Neural cell (in vitro differentiated cells): ENCODE results near the gene RALB. TPM values are rescaled to one million over a fixed set of nuclear protein-coding genes. Genes with fewer than 3 reads are reported as not detected.

ENCODE experiments used
- H2AFZ ChIP-seq: fragments of 200-600, 300-800 bp; sonication (generic), shearing (Covaris generic); 2 replicates; pipeline ENCODE4 v1.6.0; 2014; ENCODE audit warnings: low read depth, mild to moderate bottlenecking, antibody characterized with exemption, low read length, moderate library complexity
- H3F3A ChIP-seq: fragments of 200-600 bp; shearing (Covaris generic); 2 replicates; pipeline ENCODE4 v1.6.1; 2016; ENCODE audit warnings: mild to moderate bottlenecking, moderate library complexity, mixed read lengths, antibody characterized with exemption, low read length; ENCODE audit not compliant: insufficient read depth, poor library complexity, severe bottlenecking
- H3K27ac ChIP-seq: fragments of 200-600, 300-800 bp; sonication (generic), shearing (Covaris generic); 2 replicates; pipeline ENCODE4 v1.5.1; 2014; ENCODE audit warnings: mild to moderate bottlenecking, low read length, moderate library complexity
- H3K27me3 ChIP-seq: fragments of 300-800, 200-600 bp; sonication (generic), shearing (Covaris generic); 2 replicates; pipeline ENCODE4 v1.6.0; 2014; ENCODE audit warnings: mild to moderate bottlenecking, low read depth, low read length, moderate library complexity; ENCODE audit not compliant: insufficient read depth
- H3K36me3 ChIP-seq: fragments of 300-800, 200-600 bp; sonication (generic), shearing (Covaris generic); 2 replicates; pipeline ENCODE4 v1.5.1; 2014; ENCODE audit warnings: mild to moderate bottlenecking, antibody characterized with exemption, low read length, moderate library complexity; ENCODE audit not compliant: insufficient read depth
- H3K4me2 ChIP-seq: fragments of 300-800, 200-600 bp; sonication (generic), shearing (Covaris generic); 2 replicates; pipeline ENCODE4 v1.6.0; 2014; ENCODE audit warnings: mild to moderate bottlenecking, low read length
- H3K4me3 ChIP-seq: fragments of 300-800, 200-600 bp; sonication (generic), shearing (Covaris generic); 2 replicates; pipeline ENCODE4 v1.5.1; 2014; ENCODE audit warnings: mild to moderate bottlenecking, low read length, moderate library complexity
- H3K79me2 ChIP-seq: fragments of 200-600 bp; shearing (Covaris generic); replicated peaks from 2 replicates; pipeline ENCODE4 v1.6.0; 2014; ENCODE audit warnings: mild to moderate bottlenecking, low read length, moderate library complexity; ENCODE audit not compliant: insufficient read depth
- H3K9ac ChIP-seq: fragments of 300-800, 200-600 bp; sonication (generic), shearing (Covaris generic); 2 replicates; pipeline ENCODE4 v1.6.1; 2016; ENCODE audit warnings: mild to moderate bottlenecking, low read length, mixed read lengths
- H3K9me2 ChIP-seq: fragments of 200-600 bp; shearing (Covaris generic); 2 replicates; pipeline ENCODE4 v1.6.1; 2016; ENCODE audit warnings: mild to moderate bottlenecking, low read length, mixed read lengths; ENCODE audit not compliant: insufficient read depth
- H3K9me3 ChIP-seq: fragments of 200-600, 300-800 bp; sonication (generic), shearing (Covaris generic); 2 replicates; pipeline ENCODE4 v1.6.1; 2016; ENCODE audit warnings: mild to moderate bottlenecking, mixed run types, low read length, moderate library complexity, mixed read lengths
- H4K20me1 ChIP-seq: fragments of 200-600 bp; shearing (Covaris generic); 2 replicates; pipeline ENCODE4 v1.6.1; 2016; ENCODE audit warnings: mild to moderate bottlenecking, mixed run types; ENCODE audit not compliant: insufficient read depth
- EP300 ChIP-seq: fragments of 450-650 bp; conservative IDR thresholded peaks from 2 replicates; pipeline ENCODE4 v1.6.1; 2014; ENCODE audit warnings: antibody characterized with exemption, mild to moderate bottlenecking, moderate library complexity; ENCODE audit not compliant: poor library complexity, severe bottlenecking
- EZH2 ChIP-seq: fragments of 200-600, 300-800 bp; shearing (Covaris generic), sonication (generic); IDR thresholded peaks from 2 replicates; pipeline ENCODE4 v1.6.1; 2014; ENCODE audit warnings: antibody characterized with exemption, low read length, borderline replicate concordance, mild to moderate bottlenecking; ENCODE audit not compliant: insufficient read depth, poor library complexity, severe bottlenecking
- MXI1 ChIP-seq: fragments of 450-650 bp; conservative IDR thresholded peaks from 2 replicates; pipeline ENCODE4 v1.6.1; 2014; ENCODE audit warnings: antibody characterized with exemption, mild to moderate bottlenecking; ENCODE audit not compliant: poor library complexity, severe bottlenecking
- POLR2AphosphoS5 ChIP-seq: IDR thresholded peaks from 2 replicates; pipeline ENCODE4 v1.6.1; 2012
- RAD21 ChIP-seq: fragments of 450-650 bp; conservative IDR thresholded peaks from 2 replicates; pipeline ENCODE4 v1.6.1; 2014; ENCODE audit warnings: antibody characterized with exemption, mild to moderate bottlenecking, moderate library complexity
- SMC3 ChIP-seq: fragments of 450-650 bp; conservative IDR thresholded peaks from 2 replicates; pipeline ENCODE4 v1.6.1; 2014; ENCODE audit warnings: antibody characterized with exemption, mild to moderate bottlenecking, moderate library complexity; ENCODE audit not compliant: poor library complexity
- TAF1 ChIP-seq: IDR thresholded peaks from 2 replicates; pipeline ENCODE4 v1.6.1; 2012; ENCODE audit warnings: low read depth
- polyA plus RNA-seq: library from polyadenylated mRNA; depleted of rRNA; stranded (reverse); fragments of >200 nt; gene quantifications from 2 replicates; pipeline ENCODE4 v1.2.3, GENCODE V29; 2014
- TF ChIP-seq, protein P1 (sequence below): fragments of 450-650 bp; IDR thresholded peaks from 2 replicates; pipeline ENCODE4 v1.5.1; 2014; ENCODE audit warnings: antibody characterized with exemption, mild to moderate bottlenecking, moderate library complexity; ENCODE audit not compliant: poor library complexity, severe bottlenecking
- TF ChIP-seq, protein P2 (sequence below): IDR thresholded peaks from 2 replicates; pipeline ENCODE4 v1.6.1; 2012; ENCODE audit warnings: borderline replicate concordance

RALB gene
- polyA plus RNA-seq, 1 donor from 2014 or later = 50.6 TPM

DNA sequence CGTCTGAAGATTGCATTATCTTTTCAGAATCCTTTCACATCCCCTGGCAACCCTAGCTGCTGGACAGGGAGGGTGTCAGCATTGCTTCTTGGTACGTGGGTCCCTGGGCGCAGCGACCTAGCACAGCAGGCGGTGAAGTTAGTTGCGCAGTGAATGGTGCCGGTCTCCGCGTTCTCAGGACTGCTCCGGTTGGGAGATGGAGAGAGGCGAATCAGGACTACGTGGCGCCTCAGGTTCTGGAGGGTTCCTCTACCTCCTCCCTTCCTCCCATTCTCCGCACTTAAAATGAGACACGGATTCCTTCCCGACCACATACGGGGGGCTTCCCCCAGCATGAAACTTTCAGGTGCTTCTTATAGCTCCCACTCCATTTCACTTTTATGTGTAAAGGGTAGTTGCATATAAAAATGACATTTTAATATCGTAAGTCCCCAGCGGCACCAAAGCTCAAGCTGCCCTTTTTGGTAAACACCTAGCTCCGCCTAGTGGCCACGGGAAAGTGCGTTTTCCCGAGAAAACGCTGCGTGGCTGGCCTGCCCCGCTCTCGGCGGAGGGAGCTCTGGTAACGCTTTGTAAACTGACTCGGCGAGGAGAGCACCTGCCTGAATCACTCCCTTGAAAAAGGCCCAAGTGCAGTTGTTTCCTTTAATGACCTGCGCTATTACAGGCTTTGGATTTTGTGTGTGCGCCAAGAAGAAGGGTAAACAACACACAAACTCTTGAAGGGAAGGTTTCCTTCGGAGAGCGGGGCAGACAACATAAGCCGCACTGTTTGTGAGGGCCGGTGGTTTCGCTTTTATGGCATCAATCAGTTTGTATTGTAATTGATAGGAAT, 60.4 kb downstream of the RALB start:
- Histone ChIP-seq H4K20me1 (no peaks in the 10 kb centered on the region), H3K4me3 (peak overlapping the region; percentile 55), H3K27me3 (peaks cover 5% of the 10 kb centered on the region), H3K27ac (no peak overlapping the region), H3K79me2 (no peaks in the 10 kb centered on the region), H3K4me2 (no peak overlapping the region), H3K9ac (no peak overlapping the region), H3F3A (no peaks in the 10 kb centered on the region), H3K9me2 (no peaks in the 10 kb centered on the region), H3K9me3 (no peaks in the 10 kb centered on the region), H3K36me3 (no peaks in the 10 kb centered on the region), H2AFZ (no peak overlapping the region)
- TF ChIP-seq SMC3 (peak; percentile 87), EP300 (no peak), RAD21 (peak; percentile 83)
- TF ChIP-seq, protein P1, sequence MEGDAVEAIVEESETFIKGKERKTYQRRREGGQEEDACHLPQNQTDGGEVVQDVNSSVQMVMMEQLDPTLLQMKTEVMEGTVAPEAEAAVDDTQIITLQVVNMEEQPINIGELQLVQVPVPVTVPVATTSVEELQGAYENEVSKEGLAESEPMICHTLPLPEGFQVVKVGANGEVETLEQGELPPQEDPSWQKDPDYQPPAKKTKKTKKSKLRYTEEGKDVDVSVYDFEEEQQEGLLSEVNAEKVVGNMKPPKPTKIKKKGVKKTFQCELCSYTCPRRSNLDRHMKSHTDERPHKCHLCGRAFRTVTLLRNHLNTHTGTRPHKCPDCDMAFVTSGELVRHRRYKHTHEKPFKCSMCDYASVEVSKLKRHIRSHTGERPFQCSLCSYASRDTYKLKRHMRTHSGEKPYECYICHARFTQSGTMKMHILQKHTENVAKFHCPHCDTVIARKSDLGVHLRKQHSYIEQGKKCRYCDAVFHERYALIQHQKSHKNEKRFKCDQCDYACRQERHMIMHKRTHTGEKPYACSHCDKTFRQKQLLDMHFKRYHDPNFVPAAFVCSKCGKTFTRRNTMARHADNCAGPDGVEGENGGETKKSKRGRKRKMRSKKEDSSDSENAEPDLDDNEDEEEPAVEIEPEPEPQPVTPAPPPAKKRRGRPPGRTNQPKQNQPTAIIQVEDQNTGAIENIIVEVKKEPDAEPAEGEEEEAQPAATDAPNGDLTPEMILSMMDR = peak; percentile 91

DNA sequence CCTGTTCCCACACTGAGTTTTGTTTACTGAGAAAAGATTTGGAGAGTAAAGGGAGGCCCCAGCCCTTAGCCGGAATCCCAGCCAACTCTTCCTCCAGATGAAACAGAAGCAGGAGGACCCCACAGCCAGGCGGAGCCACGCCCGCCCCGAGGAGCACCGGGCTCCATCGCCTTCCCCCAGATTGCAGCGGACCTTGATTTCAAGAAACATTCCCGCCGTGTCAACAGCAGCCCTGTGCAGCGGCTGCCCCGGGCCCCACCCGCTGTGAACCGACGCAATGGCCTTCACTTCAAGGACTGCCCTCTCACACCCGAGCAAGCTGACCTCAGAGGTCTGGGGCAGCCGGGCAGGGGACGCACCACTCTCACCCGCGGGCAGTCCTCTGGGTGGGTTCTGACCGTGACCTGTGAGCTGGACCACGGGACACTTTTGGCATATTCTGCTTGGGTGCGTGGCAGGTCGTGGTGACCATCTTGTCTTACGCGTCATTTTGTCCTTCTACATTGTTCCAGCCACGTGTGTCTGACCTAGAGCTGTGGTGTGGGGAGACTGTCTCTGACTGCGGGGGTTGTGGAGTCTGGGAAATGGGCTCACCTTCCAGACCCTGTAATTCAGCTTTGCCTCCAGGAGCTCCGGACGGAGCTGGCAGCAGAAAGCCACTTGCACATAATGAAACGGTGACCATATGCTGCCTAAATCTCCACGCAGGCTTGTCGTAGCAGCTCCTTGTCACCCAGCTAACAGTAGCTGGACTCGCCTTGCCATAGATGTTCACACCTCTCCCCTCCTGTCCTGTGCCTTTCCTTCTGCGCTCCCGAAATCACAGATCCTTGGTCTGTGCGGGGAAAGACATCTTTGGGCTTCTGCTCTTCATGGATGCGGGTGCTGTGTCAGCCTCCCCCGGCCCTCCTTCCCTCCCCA, 61.3 kb downstream of the RALB start:
- H3K27me3 ChIP-seq = peaks cover 5% of the 10 kb centered on the region
- no peaks in the 10 kb centered on the region for H3F3A ChIP-seq
- no peak overlapping the region for H2AFZ ChIP-seq
- TF ChIP-seq SMC3 (no peak), POLR2AphosphoS5 (no peak), TAF1 (no peak), EZH2 (no peak), EP300 (no peak), MXI1 (no peak), RAD21 (no peak)
- TF ChIP-seq, protein P2, sequence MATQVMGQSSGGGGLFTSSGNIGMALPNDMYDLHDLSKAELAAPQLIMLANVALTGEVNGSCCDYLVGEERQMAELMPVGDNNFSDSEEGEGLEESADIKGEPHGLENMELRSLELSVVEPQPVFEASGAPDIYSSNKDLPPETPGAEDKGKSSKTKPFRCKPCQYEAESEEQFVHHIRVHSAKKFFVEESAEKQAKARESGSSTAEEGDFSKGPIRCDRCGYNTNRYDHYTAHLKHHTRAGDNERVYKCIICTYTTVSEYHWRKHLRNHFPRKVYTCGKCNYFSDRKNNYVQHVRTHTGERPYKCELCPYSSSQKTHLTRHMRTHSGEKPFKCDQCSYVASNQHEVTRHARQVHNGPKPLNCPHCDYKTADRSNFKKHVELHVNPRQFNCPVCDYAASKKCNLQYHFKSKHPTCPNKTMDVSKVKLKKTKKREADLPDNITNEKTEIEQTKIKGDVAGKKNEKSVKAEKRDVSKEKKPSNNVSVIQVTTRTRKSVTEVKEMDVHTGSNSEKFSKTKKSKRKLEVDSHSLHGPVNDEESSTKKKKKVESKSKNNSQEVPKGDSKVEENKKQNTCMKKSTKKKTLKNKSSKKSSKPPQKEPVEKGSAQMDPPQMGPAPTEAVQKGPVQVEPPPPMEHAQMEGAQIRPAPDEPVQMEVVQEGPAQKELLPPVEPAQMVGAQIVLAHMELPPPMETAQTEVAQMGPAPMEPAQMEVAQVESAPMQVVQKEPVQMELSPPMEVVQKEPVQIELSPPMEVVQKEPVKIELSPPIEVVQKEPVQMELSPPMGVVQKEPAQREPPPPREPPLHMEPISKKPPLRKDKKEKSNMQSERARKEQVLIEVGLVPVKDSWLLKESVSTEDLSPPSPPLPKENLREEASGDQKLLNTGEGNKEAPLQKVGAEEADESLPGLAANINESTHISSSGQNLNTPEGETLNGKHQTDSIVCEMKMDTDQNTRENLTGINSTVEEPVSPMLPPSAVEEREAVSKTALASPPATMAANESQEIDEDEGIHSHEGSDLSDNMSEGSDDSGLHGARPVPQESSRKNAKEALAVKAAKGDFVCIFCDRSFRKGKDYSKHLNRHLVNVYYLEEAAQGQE = no peak
- TF ChIP-seq, protein P1 = no peak
- no peak overlapping the region for H3K4me2 ChIP-seq
- H3K9me3 ChIP-seq = no peaks in the 10 kb centered on the region
- H3K79me2 ChIP-seq = no peaks in the 10 kb centered on the region
- H3K27ac ChIP-seq = no peak overlapping the region
- no peaks in the 10 kb centered on the region for H4K20me1 ChIP-seq
- no peak overlapping the region for H3K9ac ChIP-seq
- H3K9me2 ChIP-seq = no peaks in the 10 kb centered on the region
- H3K4me3 ChIP-seq = no peak overlapping the region
- no peaks in the 10 kb centered on the region for H3K36me3 ChIP-seq
